GM19438 (cell line): ENCODE results near the gene GPRIN1.
"Not testable (repeated sequence)": the region's sequence is repeated elsewhere in the genome, so short reads cannot be mapped to it uniquely, and the experiment has no call there.

Experiments used
- ATAC-seq: cut with Tn5 transposase; IDR thresholded peaks from one replicate; pipeline ENCODE4 v1.9.1; 2021; ENCODE audit warnings: low read depth; ENCODE audit not compliant: unreplicated experiment

GPRIN1 gene

DNA sequence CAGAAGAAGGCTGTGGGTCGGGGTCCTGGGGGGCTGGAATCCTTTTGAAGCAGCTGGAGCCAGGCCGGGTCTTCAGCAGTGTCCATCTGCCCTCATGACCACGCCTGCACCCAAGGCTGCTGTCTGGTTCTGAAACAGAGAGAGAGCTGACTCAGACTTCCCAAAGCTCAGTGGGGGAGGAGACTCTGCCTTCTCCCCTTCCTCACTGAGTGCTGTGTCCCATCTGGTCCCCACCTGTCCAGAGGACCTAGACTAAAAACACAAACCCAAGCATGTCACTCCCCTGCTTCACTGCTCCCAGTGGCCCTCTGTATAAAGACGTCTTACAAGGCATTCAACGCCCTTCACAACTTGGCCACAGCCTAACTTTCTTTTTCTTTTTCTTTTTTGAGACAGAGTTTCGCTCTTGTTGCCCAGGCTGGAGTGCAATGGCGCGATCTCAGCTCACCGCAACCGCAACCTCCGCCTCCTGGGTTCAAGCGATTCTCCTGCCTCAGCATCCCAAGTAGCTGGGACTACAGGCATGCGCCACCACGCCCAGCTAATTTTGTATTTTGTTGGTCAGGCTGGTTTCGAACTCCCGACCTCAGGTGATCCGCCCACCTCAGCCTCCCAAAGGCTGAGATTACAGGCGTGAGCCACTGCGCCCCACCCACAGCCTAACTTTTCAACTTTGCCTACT lies 10.1 kb downstream of the GPRIN1 start:
- ATAC-seq: not testable (repeated sequence)

- no peak for ATAC-seq
These were observed 12.3 kb downstream of the GPRIN1 start for GRCh38 chr5:176597417-176598389.

DNA sequence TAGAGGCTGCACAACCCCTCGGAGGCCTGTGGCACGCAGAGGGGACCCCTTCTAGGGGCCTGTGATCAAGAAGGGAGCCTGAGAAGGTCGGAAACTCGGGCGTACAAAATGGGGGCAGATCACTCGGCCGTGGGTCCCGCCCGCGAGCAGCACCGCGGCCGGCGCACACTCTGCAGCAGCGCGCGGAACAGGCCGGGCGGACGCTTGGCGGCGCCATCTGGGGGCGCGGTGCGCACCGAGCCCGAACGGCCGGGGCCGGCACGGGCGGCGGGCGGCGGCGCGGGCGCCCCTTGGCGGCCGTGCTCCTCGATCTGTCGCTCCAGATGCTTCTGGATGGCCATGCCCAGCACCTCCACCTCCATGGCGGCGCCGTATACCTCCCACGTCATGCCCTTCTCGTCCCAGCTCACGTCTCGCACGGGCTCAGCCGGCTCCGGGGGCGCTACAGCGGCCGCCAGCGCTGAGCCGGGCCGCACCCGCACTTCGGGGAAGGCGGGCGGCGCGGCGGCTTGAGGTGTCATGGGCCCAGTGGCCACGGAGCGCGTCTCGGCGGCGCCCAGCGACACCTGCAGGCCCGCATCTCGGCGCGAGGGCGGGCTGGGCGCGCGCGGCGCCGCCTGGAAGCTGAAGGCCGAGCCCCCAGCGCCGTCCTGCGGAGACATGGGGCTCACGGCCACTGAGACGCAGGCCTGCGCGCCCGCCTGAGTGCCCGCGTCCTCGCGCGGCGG lies 13.1 kb downstream of the GPRIN1 start:
- no peak for ATAC-seq

GRCh38 chr5:176596069-176596644 lies 13.8 kb downstream of the GPRIN1 start:
- ATAC-seq: no peak

- ATAC-seq: no peak
These were observed 14.5 kb downstream of the GPRIN1 start for GRCh38 chr5:176595386-176595943.

- no peak for ATAC-seq
These were observed 15.4 kb downstream of the GPRIN1 start for GRCh38 chr5:176594554-176594953.

DNA sequence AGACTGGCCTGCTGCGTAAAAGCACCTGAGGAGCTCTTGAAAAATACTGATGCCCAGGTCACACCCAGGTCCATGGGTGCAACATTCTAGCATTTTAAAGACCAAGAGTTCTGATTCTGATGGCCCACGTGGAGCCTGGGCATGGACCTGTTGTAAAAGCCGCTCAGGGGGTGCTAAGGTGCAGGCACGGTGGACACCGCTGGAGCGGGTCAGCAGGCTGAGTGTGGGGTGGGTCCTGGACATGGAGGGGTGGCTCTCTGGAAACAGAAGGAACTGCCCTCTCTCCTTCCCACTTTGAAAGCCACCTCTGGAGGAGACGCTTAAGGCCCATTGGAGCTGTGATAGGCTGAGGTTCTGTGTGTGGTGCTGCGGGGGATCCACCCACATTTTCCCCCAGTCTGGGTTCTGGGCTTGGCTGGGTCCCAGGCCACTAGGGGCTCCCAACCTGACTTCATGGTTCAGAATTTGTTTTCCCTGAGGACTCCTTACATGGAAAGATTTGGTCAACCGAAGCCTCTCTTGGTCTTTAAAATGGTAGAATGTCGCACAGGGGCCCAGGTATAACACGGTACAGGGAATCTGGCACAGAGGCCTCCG lies 16.6 kb downstream of the GPRIN1 start:
- no peak for ATAC-seq

DNA sequence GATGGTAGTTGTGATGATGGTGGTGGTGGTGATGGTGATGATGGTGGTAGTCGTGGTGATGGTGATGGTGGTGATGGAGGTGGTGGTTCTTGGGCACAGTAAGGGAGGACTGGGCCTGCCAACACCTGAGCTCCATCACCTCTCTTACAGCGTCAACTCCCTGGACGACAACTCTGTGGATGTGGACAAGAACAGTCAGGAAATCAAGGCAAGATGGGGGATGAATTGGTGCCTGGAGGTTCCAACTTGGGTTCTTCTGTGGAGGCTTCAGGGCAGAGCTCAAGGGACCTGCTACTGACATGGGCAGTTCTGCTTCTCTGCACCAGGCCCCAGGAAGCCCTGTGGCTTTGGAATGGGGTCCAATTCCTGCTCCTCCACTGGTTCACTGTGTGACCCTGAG lies 17.4 kb downstream of the GPRIN1 start:
- ATAC-seq: no peak

DNA sequence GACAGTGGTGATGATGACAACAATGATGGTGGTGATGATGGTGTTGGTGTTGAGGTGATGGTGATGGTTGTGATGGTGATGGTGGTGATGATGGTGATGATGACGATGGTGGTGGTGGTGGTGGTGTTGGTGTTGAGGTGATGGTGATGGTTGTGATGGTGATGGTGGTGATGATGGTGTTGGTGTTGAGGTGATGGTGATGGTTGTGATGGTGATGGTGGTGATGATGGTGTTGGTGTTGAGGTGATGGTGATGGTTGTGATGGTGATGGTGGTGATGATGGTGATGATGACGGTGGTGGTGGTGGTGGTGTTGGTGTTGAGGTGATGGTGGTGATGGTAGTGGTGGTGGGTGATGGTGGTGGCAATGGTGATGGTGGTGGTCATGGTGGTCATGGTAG lies 18.3 kb downstream of the GPRIN1 start:
- ATAC-seq: not testable (repeated sequence)

- ATAC-seq: no peak
These were observed 19.8 kb downstream of the GPRIN1 start for GRCh38 chr5:176590035-176590717.

- ATAC-seq: no peak
These were observed 20.8 kb downstream of the GPRIN1 start for GRCh38 chr5:176589039-176589769.

- no peak for ATAC-seq
These were observed 21.7 kb downstream of the GPRIN1 start for GRCh38 chr5:176588297-176588696.

DNA sequence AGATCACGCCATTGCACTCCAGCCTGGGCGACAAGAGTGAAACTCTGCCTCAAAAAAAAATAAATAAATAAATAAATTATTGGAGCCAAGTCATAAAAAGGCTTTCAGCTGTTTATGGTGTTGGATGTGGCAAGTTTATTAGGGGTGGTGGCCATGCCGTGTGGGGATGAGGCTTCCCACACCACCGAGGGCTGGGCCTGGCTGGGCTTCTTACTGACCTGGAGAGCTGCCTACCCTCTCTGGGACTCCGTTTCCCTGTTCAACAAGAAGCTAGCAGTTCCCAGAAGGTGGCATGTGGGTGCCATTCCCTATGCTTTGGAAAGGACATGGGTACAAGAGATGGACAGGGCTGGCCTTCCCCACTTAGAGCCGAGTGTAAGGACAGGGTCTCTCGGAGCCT lies 22.6 kb downstream of the GPRIN1 start:
- no peak for ATAC-seq

DNA sequence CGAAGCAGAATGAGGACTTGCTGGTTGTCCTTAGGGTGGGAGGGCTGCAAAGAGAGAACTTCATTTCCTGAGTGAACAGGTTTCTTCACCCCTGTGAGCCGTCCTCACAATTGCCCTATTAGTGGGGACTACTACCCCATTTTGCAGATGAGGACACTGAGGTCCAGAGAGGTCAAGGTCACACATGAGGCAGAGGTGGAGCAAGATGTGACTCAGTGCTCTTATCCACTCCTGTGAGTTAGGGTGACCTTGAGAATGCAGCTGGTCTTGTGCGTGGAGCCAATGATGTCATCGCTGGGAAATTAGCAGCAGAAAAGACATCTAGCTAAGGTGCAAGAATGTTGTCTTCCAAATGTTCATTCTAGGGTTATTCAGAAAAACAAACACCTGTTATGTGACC lies 26.9 kb downstream of the GPRIN1 start:
- ATAC-seq: no peak

DNA sequence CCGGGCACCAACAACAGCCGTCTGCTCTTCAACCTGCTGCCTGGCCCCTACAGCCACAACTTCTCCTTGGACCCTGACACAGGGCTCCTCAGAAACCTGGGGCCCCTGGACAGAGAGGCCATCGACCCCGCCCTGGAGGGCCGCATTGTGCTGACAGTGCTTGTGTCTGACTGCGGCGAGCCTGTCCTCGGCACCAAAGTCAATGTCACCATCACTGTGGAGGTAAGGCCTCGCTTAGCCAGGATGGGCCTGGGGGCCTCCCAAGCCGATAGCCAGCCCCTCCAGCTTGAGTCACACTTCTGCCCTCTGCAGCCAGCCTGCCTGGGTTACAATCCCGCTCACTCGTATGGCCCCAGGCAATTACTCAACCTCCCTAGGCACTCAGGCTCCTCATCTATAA lies 28.6 kb downstream of the GPRIN1 start:
- ATAC-seq: no peak

DNA sequence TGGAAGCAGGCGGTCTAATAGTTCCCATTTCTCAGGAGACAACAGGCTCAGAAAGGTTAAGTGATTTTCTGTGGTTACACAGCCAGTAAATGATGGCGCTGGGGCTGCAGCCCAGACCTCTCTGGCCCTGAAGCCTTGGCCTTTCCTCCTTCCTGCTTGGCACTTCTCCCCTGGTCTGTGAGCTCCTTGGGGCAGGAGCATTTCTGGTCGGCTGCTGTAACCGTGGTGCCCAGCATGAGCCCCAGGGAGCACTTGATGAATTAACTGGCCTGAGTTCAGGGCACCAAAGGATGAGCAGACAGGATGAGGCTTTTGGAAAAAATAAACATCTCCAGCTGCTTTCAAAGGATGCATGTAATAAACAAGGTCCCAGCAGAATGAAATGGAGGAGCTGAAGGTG lies 30.6 kb downstream of the GPRIN1 start:
- no peak for ATAC-seq

DNA sequence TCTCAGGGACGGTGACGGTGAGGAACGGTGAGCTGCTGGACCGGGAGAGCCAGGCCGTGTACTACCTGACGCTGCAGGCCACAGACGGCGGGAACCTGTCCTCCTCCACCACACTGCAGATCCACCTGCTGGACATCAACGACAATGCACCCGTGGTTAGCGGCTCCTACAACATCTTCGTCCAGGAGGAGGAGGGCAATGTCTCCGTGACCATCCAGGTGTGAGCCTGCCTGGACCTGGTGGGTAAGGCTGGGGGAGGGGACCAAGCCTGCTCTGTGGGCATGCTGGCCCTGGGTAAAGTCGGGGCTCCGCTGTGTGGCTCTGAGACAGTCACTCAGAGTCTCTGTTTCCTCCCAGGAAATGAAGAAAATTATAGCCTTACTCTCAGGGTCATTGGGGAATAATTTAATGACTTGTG lies 31.6 kb downstream of the GPRIN1 start:
- peak; percentile 60 for ATAC-seq

- no peak for ATAC-seq
These were observed 32.4 kb downstream of the GPRIN1 start for GRCh38 chr5:176577312-176578176.
